Kidney epithelial cell (primary cell): ENCODE results near the gene TUBA1C. TPM values are rescaled to one million over a fixed set of nuclear protein-coding genes. Genes with fewer than 3 reads are reported as not detected.

Experiments used
- DNase-seq: peaks from one replicate; pipeline ENCODE4 v3.0.0-alpha.2; 2010; ENCODE audit warnings: low read depth
- H3K27me3 ChIP-seq: 2 replicates; pipeline ENCODE4 v1.6.0; 2011; ENCODE audit warnings: low read length; ENCODE audit not compliant: control insufficient read depth, insufficient read depth
- H3K36me3 ChIP-seq: 2 replicates; pipeline ENCODE4 v1.5.1; 2011; ENCODE audit warnings: low read length; ENCODE audit not compliant: control insufficient read depth, insufficient read depth
- H3K4me3 ChIP-seq: 2 replicates; pipeline ENCODE4 v1.5.1; 2011; ENCODE audit warnings: low read depth, mild to moderate bottlenecking, control low read depth, low read length
- total RNA-seq: library from RNA; depleted of rRNA; stranded (reverse); fragments of >200 nt; gene quantifications from 2 replicates; pipeline ENCODE4 v1.2.3, GENCODE V29; 2015
- TF ChIP-seq, protein P1 (sequence below): IDR thresholded peaks from 2 replicates; pipeline ENCODE4 v1.5.1; 2011; ENCODE audit warnings: mild to moderate bottlenecking, moderate library complexity, low read length, control low read depth, inconsistent platforms; ENCODE audit not compliant: insufficient read depth, poor library complexity, severe bottlenecking

Gene TUBA1C
- total RNA-seq, 1 donor from 2014 or later: 544 TPM

DNA sequence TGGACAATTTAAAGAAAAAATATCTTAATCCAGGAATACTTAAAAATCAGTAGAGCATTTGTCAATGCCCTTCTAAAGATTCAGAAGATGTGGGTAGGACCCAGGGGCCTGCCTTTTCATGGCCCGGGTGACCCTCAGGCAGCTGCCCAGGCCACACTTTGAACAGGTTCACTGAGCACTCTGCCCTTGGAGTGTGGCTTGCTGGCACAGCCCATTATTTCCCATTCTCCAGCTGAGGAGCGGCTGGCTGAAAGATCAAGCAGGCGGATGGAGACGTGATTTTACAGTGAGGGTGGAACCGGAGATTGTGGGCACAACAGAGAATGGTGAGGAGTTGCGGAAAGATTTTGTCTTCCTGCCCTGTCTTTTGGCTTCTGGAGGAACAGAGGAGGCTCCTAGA is 23.0 kb downstream of the TUBA1C start:
- no peak for DNase-seq
- H3K36me3 ChIP-seq: no peaks in the 10 kb centered on the region
- H3K27me3 ChIP-seq: peaks cover 7% of the 10 kb centered on the region
- TF ChIP-seq, protein P1, sequence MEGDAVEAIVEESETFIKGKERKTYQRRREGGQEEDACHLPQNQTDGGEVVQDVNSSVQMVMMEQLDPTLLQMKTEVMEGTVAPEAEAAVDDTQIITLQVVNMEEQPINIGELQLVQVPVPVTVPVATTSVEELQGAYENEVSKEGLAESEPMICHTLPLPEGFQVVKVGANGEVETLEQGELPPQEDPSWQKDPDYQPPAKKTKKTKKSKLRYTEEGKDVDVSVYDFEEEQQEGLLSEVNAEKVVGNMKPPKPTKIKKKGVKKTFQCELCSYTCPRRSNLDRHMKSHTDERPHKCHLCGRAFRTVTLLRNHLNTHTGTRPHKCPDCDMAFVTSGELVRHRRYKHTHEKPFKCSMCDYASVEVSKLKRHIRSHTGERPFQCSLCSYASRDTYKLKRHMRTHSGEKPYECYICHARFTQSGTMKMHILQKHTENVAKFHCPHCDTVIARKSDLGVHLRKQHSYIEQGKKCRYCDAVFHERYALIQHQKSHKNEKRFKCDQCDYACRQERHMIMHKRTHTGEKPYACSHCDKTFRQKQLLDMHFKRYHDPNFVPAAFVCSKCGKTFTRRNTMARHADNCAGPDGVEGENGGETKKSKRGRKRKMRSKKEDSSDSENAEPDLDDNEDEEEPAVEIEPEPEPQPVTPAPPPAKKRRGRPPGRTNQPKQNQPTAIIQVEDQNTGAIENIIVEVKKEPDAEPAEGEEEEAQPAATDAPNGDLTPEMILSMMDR: no peak
- H3K4me3 ChIP-seq: no peak overlapping the region

DNA sequence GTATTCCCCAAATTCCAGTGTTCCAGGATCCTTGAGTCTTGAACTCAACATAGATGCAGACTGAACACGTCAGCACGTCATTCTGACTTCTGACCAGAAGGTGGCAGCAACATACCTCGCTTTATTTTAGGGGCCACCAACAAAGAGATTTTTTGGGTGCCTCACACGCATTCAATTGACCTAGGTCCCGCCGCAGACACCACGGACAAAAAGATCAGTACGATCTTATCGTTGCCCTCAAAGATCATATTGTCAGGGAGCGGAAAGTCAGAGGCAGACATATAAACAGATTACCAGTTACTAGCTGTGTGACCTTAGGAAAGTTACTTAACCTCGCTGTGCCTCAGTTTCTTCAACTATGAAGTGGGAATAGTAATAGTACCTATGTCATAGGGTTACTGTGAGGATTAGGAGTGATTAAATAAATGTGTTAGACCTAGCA is 23.6 kb downstream of the TUBA1C start:
- no peak for DNase-seq

DNA sequence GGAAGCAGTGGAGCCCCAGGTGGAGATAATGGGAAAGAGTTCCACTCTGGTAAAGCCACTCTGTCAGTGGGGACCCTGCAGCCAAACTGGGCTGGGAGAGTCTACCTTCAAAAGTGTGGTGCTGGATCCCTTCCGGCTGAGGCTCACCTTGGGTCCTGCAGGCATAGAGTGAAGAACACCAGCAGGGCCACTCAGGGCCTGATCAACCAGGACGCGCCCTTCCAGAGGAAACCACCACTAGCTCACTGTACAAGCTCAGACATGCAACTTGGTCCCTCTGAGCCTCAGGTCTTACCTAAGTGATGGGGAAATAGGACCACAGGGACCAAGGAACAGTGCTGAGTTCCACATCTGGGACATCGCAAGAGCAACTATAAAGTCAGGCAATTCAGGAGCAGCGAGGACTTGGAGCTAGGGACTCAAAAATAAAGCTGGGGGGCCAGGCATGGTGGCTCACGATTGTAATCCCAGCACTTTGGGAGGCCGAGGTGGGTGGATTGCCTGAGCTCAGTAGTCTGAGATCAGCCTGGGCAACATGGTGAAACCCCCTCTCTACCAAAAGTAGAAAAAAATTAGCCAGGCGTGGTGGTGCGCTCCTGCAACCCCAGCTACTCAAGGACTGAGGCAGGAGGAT is 24.2 kb downstream of the TUBA1C start:
- Histone ChIP-seq H3K4me3 (no peak overlapping the region), H3K27me3 (peaks cover 14% of the 10 kb centered on the region), H3K36me3 (no peaks in the 10 kb centered on the region)
- TF ChIP-seq, protein P1: no peak
- DNase-seq: no peak

More for the DNA sequence above, 23.6 kb downstream of the TUBA1C start:
- Histone ChIP-seq H3K27me3 (peaks cover 10% of the 10 kb centered on the region), H3K4me3 (no peak overlapping the region), H3K36me3 (no peaks in the 10 kb centered on the region)
- TF ChIP-seq, protein P1: peak; percentile 82

DNA sequence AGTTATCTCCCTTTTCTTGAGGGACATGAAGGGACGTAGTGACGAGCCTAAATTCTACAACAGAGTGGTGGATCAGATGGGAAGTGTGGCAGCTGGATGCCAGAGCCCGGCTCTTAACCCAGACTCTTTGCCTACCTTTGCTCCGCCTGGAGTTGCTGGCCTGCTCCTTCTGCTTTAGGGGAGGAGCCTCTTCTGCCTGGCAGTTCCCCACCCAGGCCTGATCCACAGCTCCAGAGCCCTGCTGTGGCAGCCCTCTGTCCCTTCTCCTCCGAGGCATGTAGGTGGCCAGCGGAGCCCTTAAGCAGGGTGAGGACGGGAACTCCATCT is 27.8 kb downstream of the TUBA1C start:
- no peak for DNase-seq
- TF ChIP-seq, protein P1: no peak
- Histone ChIP-seq H3K4me3 (no peak overlapping the region), H3K27me3 (peaks cover 49% of the 10 kb centered on the region), H3K36me3 (no peaks in the 10 kb centered on the region)

DNA sequence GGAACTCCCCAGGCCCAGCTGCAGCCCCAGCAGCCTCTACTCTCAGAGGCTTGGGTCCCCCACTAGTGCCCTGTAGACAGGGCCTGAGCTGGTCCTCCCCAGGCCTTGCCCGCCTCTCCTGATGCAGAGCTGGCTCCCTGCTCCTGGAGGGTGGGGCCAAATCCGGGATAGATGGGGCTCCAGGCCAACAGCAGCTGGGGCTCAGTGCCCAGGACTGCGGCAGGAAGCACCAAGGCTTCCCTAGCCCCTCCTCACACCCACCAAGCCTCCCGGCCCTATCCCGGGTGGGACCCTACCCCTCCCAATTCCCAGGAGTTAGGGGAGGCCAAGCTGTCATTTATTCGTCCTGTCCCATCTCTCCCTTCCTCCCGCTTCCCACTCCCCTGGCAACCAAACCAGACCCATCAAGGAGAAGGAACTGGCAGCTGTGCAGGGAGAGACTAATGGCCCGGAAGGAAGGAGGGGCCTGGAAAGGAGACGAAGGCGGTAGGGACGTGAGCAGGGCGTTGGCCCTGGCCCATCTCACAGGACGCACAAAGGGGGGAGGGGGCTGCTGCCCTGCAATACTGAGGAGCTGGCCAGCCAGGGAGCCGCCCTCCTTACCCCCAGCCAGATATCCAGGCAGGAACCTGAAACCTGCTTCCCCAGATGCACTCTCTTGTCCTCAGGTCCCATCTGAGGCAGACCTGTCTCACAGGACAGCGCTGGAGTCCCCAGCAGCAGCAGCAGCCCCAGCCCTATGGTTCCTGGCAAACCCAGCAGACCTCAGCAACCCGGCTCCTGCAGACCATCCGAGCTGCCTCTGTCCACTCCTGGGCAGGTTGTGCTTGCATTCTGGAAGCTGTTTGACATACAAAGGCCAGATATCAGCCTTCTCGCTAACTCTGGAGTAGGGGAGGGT is 28.4 kb downstream of the TUBA1C start:
- H3K36me3 ChIP-seq: no peaks in the 10 kb centered on the region
- H3K4me3 ChIP-seq: no peak overlapping the region
- TF ChIP-seq, protein P1: no peak
- peaks cover 51% of the 10 kb centered on the region for H3K27me3 ChIP-seq
- DNase-seq: no peak
